Keratinocyte (primary cell): Measurements from ENCODE around the gene OR8H2. TPM values are rescaled to one million over a fixed set of nuclear protein-coding genes. Genes with fewer than 3 reads are reported as not detected.
"Not testable (repeated sequence)": the region's sequence is repeated elsewhere in the genome, so short reads cannot be mapped to it uniquely, and the experiment has no call there.

Experiments used
- DNase-seq: peaks from one replicate; pipeline ENCODE4 v3.0.0-alpha.2; 2011; ENCODE audit warnings: low read depth, missing footprints, low spot score
- FAIRE-seq: peaks from 2 replicates; lab custom pipeline; 2011; peaks lifted over from hg19 to GRCh38; lab: Jason Lieb, UNC
- H2AFZ ChIP-seq: 2 replicates; pipeline ENCODE4 v1.6.0; 2012; ENCODE audit warnings: low read length, control low read depth, inconsistent platforms; ENCODE audit not compliant: control insufficient read depth
- H3K27ac ChIP-seq: 2 replicates; pipeline ENCODE4 v1.5.1; 2011; ENCODE audit warnings: low read length; ENCODE audit not compliant: control insufficient read depth, insufficient read depth
- H3K27me3 ChIP-seq: 3 replicates; pipeline ENCODE4 v1.6.0; 2011; ENCODE audit warnings: low read length; ENCODE audit not compliant: control insufficient read depth, insufficient read depth; ENCODE audit errors: extremely low read depth
- H3K36me3 ChIP-seq, 2 experiments: 2 replicates in 1 of 2; 3 replicates in 1 of 2; pipeline ENCODE4 v1.5.1; 2011; ENCODE audit warnings: low read length in 2 of 2, mild to moderate bottlenecking in 1 of 2; ENCODE audit not compliant: control insufficient read depth in 2 of 2, insufficient read depth in 2 of 2; ENCODE audit errors: extremely low read depth in 1 of 2
- H3K4me1 ChIP-seq: 3 replicates; pipeline ENCODE4 v1.5.1; 2011; ENCODE audit warnings: low read length; ENCODE audit not compliant: control insufficient read depth, insufficient read depth; ENCODE audit errors: extremely low read depth
- H3K4me2 ChIP-seq: 3 replicates; pipeline ENCODE4 v1.6.0; 2011; ENCODE audit warnings: low read depth, low read length; ENCODE audit not compliant: control insufficient read depth, insufficient read depth; ENCODE audit errors: extremely low read depth
- H3K4me3 ChIP-seq, 3 experiments: fragments of 200-600 bp in 1 of 3; sonication (generic) in 1 of 3; 2 replicates in 2 of 3; 3 replicates in 1 of 3; pipeline ENCODE4 v1.5.1; 2011 to 2016; ENCODE audit warnings: low read length in 3 of 3, mild to moderate bottlenecking in 3 of 3, control low read depth in 2 of 3, inconsistent platforms in 1 of 3, low read depth in 1 of 3, mixed read lengths in 1 of 3, mixed run types in 1 of 3, moderate library complexity in 1 of 3; ENCODE audit not compliant: control insufficient read depth in 2 of 3, insufficient read depth in 2 of 3; ENCODE audit errors: extremely low read depth in 1 of 3
- H3K79me2 ChIP-seq: 2 replicates; pipeline ENCODE4 v1.6.0; 2012; ENCODE audit warnings: low read length; ENCODE audit not compliant: control insufficient read depth, insufficient read depth
- H3K9ac ChIP-seq: 3 replicates; pipeline ENCODE4 v1.6.0; 2011; ENCODE audit warnings: low read length; ENCODE audit not compliant: control insufficient read depth, insufficient read depth; ENCODE audit errors: extremely low read depth
- H3K9me1 ChIP-seq: 3 replicates; pipeline ENCODE4 v1.6.0; 2011; ENCODE audit warnings: low read length; ENCODE audit not compliant: control insufficient read depth, insufficient read depth; ENCODE audit errors: extremely low read depth
- H3K9me3 ChIP-seq: 2 replicates; pipeline ENCODE4 v1.5.1; 2012; ENCODE audit warnings: low read depth, low read length; ENCODE audit not compliant: control insufficient read depth
- H4K20me1 ChIP-seq: 3 replicates; pipeline ENCODE4 v1.6.0; 2011; ENCODE audit warnings: low read length; ENCODE audit not compliant: control insufficient read depth, insufficient read depth; ENCODE audit errors: extremely low read depth
- CTCF ChIP-seq, 3 experiments: IDR thresholded peaks in 1 of 3; conservative IDR thresholded peaks in 1 of 3; optimal IDR thresholded peaks in 1 of 3; 2 replicates in 2 of 3; 3 replicates in 1 of 3; pipeline versions ENCODE3 to v1.5.1; 2011; ENCODE audit warnings: low read length in 3 of 3, mild to moderate bottlenecking in 3 of 3, moderate library complexity in 2 of 3, control low read depth in 1 of 3, inconsistent platforms in 1 of 3; ENCODE audit not compliant: insufficient read depth in 2 of 3; ENCODE audit errors: extremely low read depth in 1 of 3
- EZH2 ChIP-seq: IDR thresholded peaks from one replicate; pipeline ENCODE4 v1.6.1; 2012; ENCODE audit warnings: inconsistent platforms, mild to moderate bottlenecking, low read length, moderate library complexity
- dilution Hi-C: fragments of 300-500 bp; cut with MboI; formaldehyde crosslinking; loops from one replicate; pipeline ENCODE4 v1.7.0; 2020; ENCODE audit warnings: low sequenced_read_pairs; ENCODE audit not compliant: extremely low pct_ligation_motif_present
- polyA plus RNA-seq, 5 experiments: library from polyadenylated mRNA; depleted of rRNA in 3 of 5; stranded (reverse) in 3 of 5; stranded (forward) in 1 of 5; unstranded in 1 of 5; fragments of >200 nt; gene quantifications; 1 replicate in 1 of 5; 2 replicates in 3 of 5; 3 replicates in 1 of 5; pipeline versions ENCODE4 v1.2.1 to v1.2.3, GENCODE V29; 2011 to 2012; ENCODE audit warnings: missing spikeins in 2 of 5, low read depth in 1 of 5, low replicate concordance in 1 of 5

Gene OR8H2
- polyA plus RNA-seq, 1 donor (not counting 4 experiments of a cell fraction or from before 2014, with no cell fraction given), result not detected

- Histone ChIP-seq H3K4me3 (no peak within 1 kb of the TSS), H3K4me1 (no peaks in the 10 kb centered on the region), H3K27me3 (no peaks in the 10 kb centered on the region), H4K20me1 (no peaks in the 10 kb centered on the region), H3K27ac (no peak within 1 kb of the TSS), H3K36me3 (no peaks in the 10 kb centered on the region), H3K4me2 (no peak within 1 kb of the TSS), H3K9ac (no peak within 1 kb of the TSS), H3K79me2 (no peaks in the 10 kb centered on the region), H3K9me3 (no peaks in the 10 kb centered on the region), H3K9me1 (no peaks in the 10 kb centered on the region), H2AFZ (no peak within 1 kb of the TSS)
- no peak for TF ChIP-seq CTCF (optimal IDR thresholded peaks at IDR 0.05 in 1 of 3, IDR thresholded peaks at IDR 0.05 in 1 of 3, conservative IDR thresholded peaks at IDR 0.05 in 1 of 3; ENCODE audit: extremely low read depth in 1 of 3, insufficient read depth in 2 of 3, low read length in 3 of 3)
- TF ChIP-seq EZH2, result no peak
- FAIRE-seq (no peak), DNase-seq (no peak)
- dilution Hi-C loops, result no loop called here
These were observed 36.7 kb downstream of the OR8H2 start, which contains the start of gene OR8J3 for GRCh38 chr11:56140151-56140661. Gene OR8J3, minus strand, starts transcription at chr11:56140201. Its CDS starts 2,483 bp downstream, at chr11:56137718.

- H2AFZ ChIP-seq, H3K27me3 ChIP-seq, H3K79me2 ChIP-seq, H4K20me1 ChIP-seq, H3K36me3 ChIP-seq, H3K27ac ChIP-seq, H3K4me2 ChIP-seq, H3K9ac ChIP-seq, FAIRE-seq, H3K4me3 ChIP-seq, H3K9me3 ChIP-seq, H3K9me1 ChIP-seq, dilution Hi-C loops, DNase-seq, H3K4me1 ChIP-seq: not testable (repeated sequence)
These were observed 40.2 kb downstream of the OR8H2 start for GRCh38 chr11:56143681-56144080.

- Histone ChIP-seq H3K9me1 (no peaks in the 10 kb centered on the region), H4K20me1 (no peaks in the 10 kb centered on the region), H3K4me1 (no peaks in the 10 kb centered on the region), H3K27me3 (no peaks in the 10 kb centered on the region), H3K9ac (no peak overlapping the region), H3K36me3 (no peaks in the 10 kb centered on the region), H2AFZ (no peak overlapping the region), H3K79me2 (no peaks in the 10 kb centered on the region), H3K9me3 (peaks cover 4% of the 10 kb centered on the region), H3K27ac (no peak overlapping the region), H3K4me3 (no peak overlapping the region), H3K4me2 (no peak overlapping the region)
- dilution Hi-C loops, result no loop called here
- DNase-seq, result no peak
- FAIRE-seq, result no peak
- no peak for TF ChIP-seq EZH2
- no peak for TF ChIP-seq CTCF (optimal IDR thresholded peaks at IDR 0.05 in 1 of 3, IDR thresholded peaks at IDR 0.05 in 1 of 3, conservative IDR thresholded peaks at IDR 0.05 in 1 of 3; ENCODE audit: extremely low read depth in 1 of 3, insufficient read depth in 2 of 3, low read length in 3 of 3)
These were observed 47.9 kb downstream of the OR8H2 start for GRCh38 chr11:56151376-56151775.
